Measurements from ENCODE around the gene ZFP91. TPM values are rescaled to one million over a fixed set of nuclear protein-coding genes. Genes with fewer than 3 reads are reported as not detected.

The ZFP91 gene
- total RNA-seq, 3 donors from 2014 or later: 45.6 to 64.2 (median 54.9) TPM

DNA sequence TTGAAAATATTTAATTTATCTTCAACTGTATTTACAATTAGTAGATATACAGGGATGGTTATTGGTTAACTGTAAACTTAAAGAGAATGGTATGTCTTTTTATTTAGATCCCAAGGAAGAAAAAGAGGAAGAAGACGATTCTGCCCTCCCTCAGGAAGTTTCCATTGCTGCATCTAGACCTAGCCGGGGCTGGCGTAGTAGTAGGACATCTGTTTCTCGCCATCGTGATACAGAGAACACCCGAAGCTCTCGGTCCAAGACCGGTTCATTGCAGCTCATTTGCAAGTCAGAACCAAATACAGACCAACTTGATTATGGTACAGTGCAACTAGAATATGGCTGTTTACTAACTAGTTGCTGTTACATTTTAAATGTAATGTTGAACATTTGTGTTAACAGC lies 30.9 kb downstream of the ZFP91 start:
- Histone ChIP-seq H3K27me3 (no peaks in the 10 kb centered on the region), H3K36me3 (peaks cover 11% of the 10 kb centered on the region), H3K9me3 (no peaks in the 10 kb centered on the region), H3K27ac (no peak overlapping the region), H3K4me3 (no peak overlapping the region), H3K4me1 (no peaks in the 10 kb centered on the region)
- intact Hi-C loops (cut with DNase I; ENCODE audit: low total_unique reads): no loop called here
- TF ChIP-seq, protein P1, sequence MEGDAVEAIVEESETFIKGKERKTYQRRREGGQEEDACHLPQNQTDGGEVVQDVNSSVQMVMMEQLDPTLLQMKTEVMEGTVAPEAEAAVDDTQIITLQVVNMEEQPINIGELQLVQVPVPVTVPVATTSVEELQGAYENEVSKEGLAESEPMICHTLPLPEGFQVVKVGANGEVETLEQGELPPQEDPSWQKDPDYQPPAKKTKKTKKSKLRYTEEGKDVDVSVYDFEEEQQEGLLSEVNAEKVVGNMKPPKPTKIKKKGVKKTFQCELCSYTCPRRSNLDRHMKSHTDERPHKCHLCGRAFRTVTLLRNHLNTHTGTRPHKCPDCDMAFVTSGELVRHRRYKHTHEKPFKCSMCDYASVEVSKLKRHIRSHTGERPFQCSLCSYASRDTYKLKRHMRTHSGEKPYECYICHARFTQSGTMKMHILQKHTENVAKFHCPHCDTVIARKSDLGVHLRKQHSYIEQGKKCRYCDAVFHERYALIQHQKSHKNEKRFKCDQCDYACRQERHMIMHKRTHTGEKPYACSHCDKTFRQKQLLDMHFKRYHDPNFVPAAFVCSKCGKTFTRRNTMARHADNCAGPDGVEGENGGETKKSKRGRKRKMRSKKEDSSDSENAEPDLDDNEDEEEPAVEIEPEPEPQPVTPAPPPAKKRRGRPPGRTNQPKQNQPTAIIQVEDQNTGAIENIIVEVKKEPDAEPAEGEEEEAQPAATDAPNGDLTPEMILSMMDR (IDR thresholded peaks at IDR 0.05): no peak
- TF ChIP-seq POLR2A (IDR thresholded peaks at IDR 0.05) (no peak), POLR2AphosphoS5 (IDR thresholded peaks at IDR 0.05) (no peak)
- no peak for DNase-seq (ENCODE audit: low spot score in 2 of 2)

DNA sequence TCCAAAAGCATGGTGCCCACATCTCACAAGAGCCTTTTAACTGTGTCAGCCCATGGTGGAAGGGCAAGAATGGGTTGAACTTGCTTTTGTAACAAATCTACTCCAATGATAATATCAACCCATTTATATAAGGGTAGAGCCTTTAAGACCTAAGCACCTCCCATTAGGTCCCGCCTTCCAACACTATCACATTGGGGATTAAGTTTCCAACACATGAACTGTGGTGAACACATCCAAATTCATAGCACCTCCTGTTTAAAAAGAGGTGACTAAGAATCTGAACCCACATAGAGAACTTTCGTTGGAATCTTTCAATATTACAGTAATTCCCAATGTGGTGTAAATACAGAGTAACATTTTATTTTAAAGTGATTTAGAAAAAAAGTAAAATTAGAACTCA lies 34.4 kb downstream of the ZFP91 start:
- no peak for DNase-seq (ENCODE audit: low spot score in 2 of 2)
- Histone ChIP-seq H3K4me3 (no peak overlapping the region), H3K27me3 (no peaks in the 10 kb centered on the region), H3K4me1 (no peaks in the 10 kb centered on the region), H3K36me3 (peaks cover 11% of the 10 kb centered on the region), H3K9me3 (no peaks in the 10 kb centered on the region), H3K27ac (no peak overlapping the region)
- intact Hi-C loops (cut with DNase I; ENCODE audit: low total_unique reads): no loop called here
- TF ChIP-seq POLR2A (IDR thresholded peaks at IDR 0.05): no peak
- no peak for TF ChIP-seq POLR2AphosphoS5 (IDR thresholded peaks at IDR 0.05)
- TF ChIP-seq, protein P1 (IDR thresholded peaks at IDR 0.05): no peak

DNA sequence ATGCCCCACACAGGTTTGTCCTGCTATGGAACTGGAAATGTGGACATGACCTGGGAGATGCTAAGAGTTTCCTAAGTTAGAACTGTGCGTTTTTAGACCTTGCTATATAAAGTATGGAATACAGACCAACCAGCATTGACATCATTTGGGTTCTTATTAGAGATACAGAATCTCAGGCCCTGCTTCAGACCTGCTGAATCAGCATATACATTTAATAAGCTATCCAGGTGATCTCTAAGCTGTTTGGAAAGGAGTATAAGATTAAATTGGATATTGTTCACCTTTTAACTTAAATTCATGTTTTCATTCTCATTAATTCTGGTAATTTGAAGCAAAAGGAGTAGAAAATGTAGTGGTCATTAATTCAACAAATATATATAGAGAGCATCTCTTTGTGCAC lies 36.7 kb downstream of the ZFP91 start:
- intact Hi-C loops (cut with DNase I; ENCODE audit: low total_unique reads): no loop called here
- H3K36me3 ChIP-seq: peaks cover 11% of the 10 kb centered on the region
- no peak overlapping the region for H3K4me3 ChIP-seq
- no peaks in the 10 kb centered on the region for H3K4me1 ChIP-seq
- TF ChIP-seq, protein P1 (IDR thresholded peaks at IDR 0.05): no peak
- TF ChIP-seq POLR2A (IDR thresholded peaks at IDR 0.05): no peak
- no peak for TF ChIP-seq POLR2AphosphoS5 (IDR thresholded peaks at IDR 0.05)
- no peak overlapping the region for H3K27ac ChIP-seq
- no peak for DNase-seq (ENCODE audit: low spot score in 2 of 2)
- no peaks in the 10 kb centered on the region for H3K9me3 ChIP-seq
- H3K27me3 ChIP-seq: no peaks in the 10 kb centered on the region

DNA sequence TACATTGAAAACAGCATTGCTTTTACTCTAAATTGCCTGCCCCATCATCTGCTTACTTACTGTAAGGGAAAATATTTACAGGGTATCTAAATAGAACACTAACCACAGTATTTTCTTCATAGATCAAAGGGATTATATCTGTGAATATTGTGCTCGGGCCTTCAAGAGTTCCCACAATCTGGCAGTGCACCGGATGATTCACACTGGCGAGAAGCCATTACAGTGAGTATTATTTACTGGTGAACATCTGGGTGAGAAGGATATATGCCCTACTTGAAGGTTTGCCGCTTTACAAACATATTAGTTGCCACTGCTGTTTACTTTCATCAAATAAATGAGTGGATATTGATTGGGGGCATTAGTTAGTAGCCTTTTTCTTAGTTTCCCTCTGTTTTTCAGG lies 37.7 kb downstream of the ZFP91 start:
- H3K27ac ChIP-seq: no peak overlapping the region
- DNase-seq (ENCODE audit: low spot score in 2 of 2): no peak

DNA sequence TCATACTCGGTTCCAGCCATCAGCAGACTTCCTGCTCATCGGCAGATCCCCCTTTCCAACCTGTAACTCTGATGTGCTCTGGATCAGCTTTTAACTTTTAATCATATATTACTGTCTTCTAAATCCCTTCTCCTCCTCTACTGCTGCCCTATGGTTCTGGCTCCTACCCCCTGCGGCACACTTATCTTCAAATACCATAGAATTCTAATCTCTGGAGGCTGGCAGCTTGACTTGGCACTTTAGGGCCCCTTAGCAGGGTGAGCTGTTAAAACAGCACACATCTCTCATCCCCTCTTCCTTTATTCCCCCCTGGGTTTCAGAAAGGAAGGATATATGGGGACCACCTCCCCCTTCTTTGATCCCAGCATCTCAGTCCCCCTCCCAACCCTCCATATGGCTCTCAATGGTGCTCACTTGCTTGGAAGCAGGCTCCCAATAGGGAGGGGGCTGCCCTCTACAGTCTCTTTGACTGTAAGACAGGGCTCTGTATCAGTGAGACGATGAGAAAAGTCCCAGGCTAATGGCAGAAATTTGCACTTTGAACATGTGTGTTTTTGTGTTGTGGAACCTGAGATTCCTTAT lies 39.2 kb downstream of the ZFP91 start:
- Histone ChIP-seq H3K36me3 (peaks cover under 1% of the 10 kb centered on the region), H3K9me3 (no peaks in the 10 kb centered on the region), H3K4me3 (no peak overlapping the region), H3K4me1 (no peaks in the 10 kb centered on the region), H3K27ac (no peak overlapping the region), H3K27me3 (no peaks in the 10 kb centered on the region)
- intact Hi-C loops (cut with DNase I; ENCODE audit: low total_unique reads): no loop called here
- TF ChIP-seq, protein P1 (IDR thresholded peaks at IDR 0.05): no peak
- TF ChIP-seq POLR2A (IDR thresholded peaks at IDR 0.05) (no peak), POLR2AphosphoS5 (IDR thresholded peaks at IDR 0.05) (no peak)
- DNase-seq (ENCODE audit: low spot score in 2 of 2): no peak

More for the DNA sequence above, 37.7 kb downstream of the ZFP91 start:
- peaks cover 11% of the 10 kb centered on the region for H3K36me3 ChIP-seq
- no peaks in the 10 kb centered on the region for H3K4me1 ChIP-seq
- no peaks in the 10 kb centered on the region for H3K9me3 ChIP-seq
- H3K27me3 ChIP-seq: no peaks in the 10 kb centered on the region
- TF ChIP-seq POLR2A (IDR thresholded peaks at IDR 0.05) (no peak), POLR2AphosphoS5 (IDR thresholded peaks at IDR 0.05) (no peak)
- TF ChIP-seq, protein P1 (IDR thresholded peaks at IDR 0.05): no peak
- no peak overlapping the region for H3K4me3 ChIP-seq
- intact Hi-C loops (cut with DNase I; ENCODE audit: low total_unique reads): no loop called here

Data from breast epithelium (tissue), 4 donors.